Smooth muscle cell (in vitro differentiated cells): ENCODE results near the gene TLCD3B. TPM values are rescaled to one million over a fixed set of nuclear protein-coding genes. Genes with fewer than 3 reads are reported as not detected.

Source experiments
- DNase-seq: peaks from one replicate; lab custom pipeline; 2025; ENCODE audit not compliant: unreplicated experiment; lab: John Stamatoyannopoulos, UW
- H2AFZ ChIP-seq: fragments of 200-600 bp; sonication (generic); 2 replicates; pipeline ENCODE4 v1.6.0; 2016; ENCODE audit warnings: antibody characterized with exemption, low read depth, mild to moderate bottlenecking
- H3F3A ChIP-seq: fragments of 200-600 bp; sonication (generic); 2 replicates; pipeline ENCODE4 v1.6.0; 2017; ENCODE audit warnings: antibody characterized with exemption, low read depth
- H3K27ac ChIP-seq: fragments of 200-600 bp; sonication (generic); 2 replicates; pipeline ENCODE4 v1.5.1; 2016; ENCODE audit warnings: low read depth, mild to moderate bottlenecking
- H3K27me3 ChIP-seq: fragments of 200-600 bp; sonication (generic); 2 replicates; pipeline ENCODE4 v1.6.1; 2016; ENCODE audit warnings: low read depth, mild to moderate bottlenecking
- H3K36me3 ChIP-seq: fragments of 200-600 bp; sonication (generic); 2 replicates; pipeline ENCODE4 v1.5.1; 2016; ENCODE audit warnings: low read depth
- H3K4me1 ChIP-seq: fragments of 200-600 bp; sonication (generic); 2 replicates; pipeline ENCODE4 v1.5.1; 2016; ENCODE audit warnings: low read depth
- H3K4me2 ChIP-seq: fragments of 200-600 bp; sonication (generic); 2 replicates; pipeline ENCODE4 v1.6.0; 2016; ENCODE audit warnings: mild to moderate bottlenecking
- H3K4me3 ChIP-seq: fragments of 200-600 bp; sonication (generic); 2 replicates; pipeline ENCODE4 v1.5.1; 2016; ENCODE audit warnings: mild to moderate bottlenecking
- H3K79me2 ChIP-seq: fragments of 200-600 bp; sonication (generic); 2 replicates; pipeline ENCODE4 v1.6.0; 2016; ENCODE audit warnings: low read depth, mild to moderate bottlenecking
- H3K9ac ChIP-seq: fragments of 200-600 bp; sonication (generic); 2 replicates; pipeline ENCODE4 v1.6.0; 2016; ENCODE audit warnings: low read depth
- H3K9me3 ChIP-seq: fragments of 200-600 bp; sonication (generic); replicated peaks from 2 replicates; pipeline ENCODE4 v1.5.1; 2016; ENCODE audit warnings: low read depth
- H4K20me1 ChIP-seq: fragments of 200-600 bp; sonication (generic); 2 replicates; pipeline ENCODE4 v1.6.0; 2016; ENCODE audit warnings: low read depth
- CTCF ChIP-seq: fragments of 200-600 bp; sonication (generic); IDR thresholded peaks from 2 replicates; pipeline ENCODE4 v1.5.1; 2017; ENCODE audit warnings: borderline replicate concordance, mild to moderate bottlenecking, antibody characterized with exemption; ENCODE audit not compliant: insufficient read depth, poor library complexity, severe bottlenecking
- WGBS: methylation state at CpG from one replicate; pipeline ENCODE4 v1.1.7; 2016; ENCODE audit warnings: low lambda C conversion rate; 5-methylcytosine and 5-hydroxymethylcytosine counted together
- polyA plus RNA-seq: library from polyadenylated mRNA; unstranded; fragments of >200 nt; fragmentation: Nextera tagmentation; extraction: Ambion mirVana; gene quantifications from 2 replicates; pipeline ENCODE4 v1.2.1, GENCODE V29; 2016
- total RNA-seq: library from RNA; depleted of rRNA; stranded (reverse); fragments of >200 nt; gene quantifications from 2 replicates; pipeline ENCODE4 v1.2.3, GENCODE V29; 2014

TLCD3B gene
- total RNA-seq = 0.45 TPM in 1 of 2 replicates, not detected in the other
- polyA plus RNA-seq = 0.48 and 1.3 TPM in 2 replicates

GRCh38 chr16:30030841-30031413, at the start of gene TLCD3B:
Gene TLCD3B, minus strand, starts transcription at chr16:30031271. Its CDS starts 744 bp downstream, at chr16:30030527.
- DNase-seq = no peak
- peak within 1 kb of the TSS; percentile 82 for H3K4me2 ChIP-seq

GRCh38 chr16:30079480-30079879, 48.4 kb upstream of the TLCD3B start:
- peaks cover 52% of the 10 kb centered on the region for H4K20me1 ChIP-seq
- H3K36me3 ChIP-seq = no peaks in the 10 kb centered on the region
- H3K27ac ChIP-seq = no peak overlapping the region
- DNase-seq = no peak
- no peak overlapping the region for H2AFZ ChIP-seq
- no peak overlapping the region for H3K4me3 ChIP-seq
- WGBS = 98% methylated on average over 7 of the region's 7 CpGs
- no peaks in the 10 kb centered on the region for H3K27me3 ChIP-seq
- no peak overlapping the region for H3K9ac ChIP-seq
- TF ChIP-seq CTCF = no peak
- H3K79me2 ChIP-seq = peaks cover 41% of the 10 kb centered on the region
- H3K4me1 ChIP-seq = peaks cover 11% of the 10 kb centered on the region
- no peaks in the 10 kb centered on the region for H3K9me3 ChIP-seq
- peaks cover 7% of the 10 kb centered on the region for H3F3A ChIP-seq
- no peak overlapping the region for H3K4me2 ChIP-seq

More at GRCh38 chr16:30030841-30031413, at the start of gene TLCD3B:
- no peaks in the 10 kb centered on the region for H3K36me3 ChIP-seq
- no peak for TF ChIP-seq CTCF
- no peak within 1 kb of the TSS for H3K9ac ChIP-seq
- peaks cover 53% of the 10 kb centered on the region for H3K27me3 ChIP-seq
- H3K27ac ChIP-seq = no peak within 1 kb of the TSS
- H3K4me1 ChIP-seq = peaks cover 3% of the 10 kb centered on the region
- no peak within 1 kb of the TSS for H2AFZ ChIP-seq
- no peaks in the 10 kb centered on the region for H3K79me2 ChIP-seq
- no peaks in the 10 kb centered on the region for H3K9me3 ChIP-seq
- WGBS = 1% methylated on average over 8 of the region's 27 CpGs
- H3F3A ChIP-seq = no peaks in the 10 kb centered on the region
- no peaks in the 10 kb centered on the region for H4K20me1 ChIP-seq
- H3K4me3 ChIP-seq = peak within 1 kb of the TSS; percentile 40

- TF ChIP-seq CTCF = no peak
- H3K9ac ChIP-seq = no peak overlapping the region
- H3K9me3 ChIP-seq = no peaks in the 10 kb centered on the region
- no peak overlapping the region for H2AFZ ChIP-seq
- no peaks in the 10 kb centered on the region for H3K27me3 ChIP-seq
- H3K4me2 ChIP-seq = no peak overlapping the region
- WGBS = over 99% methylated on average over 7 of the region's 7 CpGs
- no peak for DNase-seq
- H3K4me1 ChIP-seq = peaks cover 11% of the 10 kb centered on the region
- H3K79me2 ChIP-seq = peaks cover 41% of the 10 kb centered on the region
- H3K27ac ChIP-seq = no peak overlapping the region
- H3K36me3 ChIP-seq = no peaks in the 10 kb centered on the region
- H4K20me1 ChIP-seq = peaks cover 52% of the 10 kb centered on the region
- H3F3A ChIP-seq = peaks cover 11% of the 10 kb centered on the region
- no peak overlapping the region for H3K4me3 ChIP-seq
These were observed 47.7 kb upstream of the TLCD3B start for GRCh38 chr16:30078744-30079143.

- peaks cover 17% of the 10 kb centered on the region for H3F3A ChIP-seq
- 72% methylated on average over 6 of the region's 6 CpGs for whole genome bisulfite sequencing
- no peaks in the 10 kb centered on the region for H3K36me3 ChIP-seq
- DNase-seq = no peak
- peak overlapping the region; percentile 98 for H3K4me2 ChIP-seq
- H3K27ac ChIP-seq = peak overlapping the region; percentile 75
- H3K9me3 ChIP-seq = no peaks in the 10 kb centered on the region
- H3K9ac ChIP-seq = no peak overlapping the region
- H2AFZ ChIP-seq = no peak overlapping the region
- no peak overlapping the region for H3K4me3 ChIP-seq
- TF ChIP-seq CTCF = no peak
- peaks cover 41% of the 10 kb centered on the region for H3K79me2 ChIP-seq
- peaks cover 11% of the 10 kb centered on the region for H3K4me1 ChIP-seq
- H4K20me1 ChIP-seq = peaks cover 51% of the 10 kb centered on the region
- H3K27me3 ChIP-seq = no peaks in the 10 kb centered on the region
These were observed 46.6 kb upstream of the TLCD3B start for GRCh38 chr16:30077656-30078055.
